ENCODE data around the gene MAP6.

MAP6 gene

DNA sequence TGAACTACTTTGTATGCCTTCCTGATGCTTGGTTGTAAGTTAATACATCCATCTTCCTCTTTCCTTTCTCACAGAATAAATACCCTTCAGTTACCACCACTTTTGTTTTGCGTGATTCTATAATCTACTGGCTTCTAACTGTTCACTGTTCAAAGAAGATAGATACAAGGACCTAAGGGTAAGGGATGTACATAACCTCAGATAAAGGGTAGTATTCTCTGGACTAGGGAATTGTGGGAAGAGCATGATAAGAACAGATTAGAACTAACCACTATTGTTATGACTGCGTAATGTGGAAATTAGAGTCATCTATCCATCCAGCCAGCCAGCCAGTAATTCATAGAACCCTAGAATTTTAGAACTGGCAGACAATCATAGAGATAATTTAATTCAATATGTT, 36.4 kb downstream of the MAP6 start:
- DNase-seq (ENCODE audit: low read depth in 1 of 2, low spot score in 1 of 2), result no peak

DNA sequence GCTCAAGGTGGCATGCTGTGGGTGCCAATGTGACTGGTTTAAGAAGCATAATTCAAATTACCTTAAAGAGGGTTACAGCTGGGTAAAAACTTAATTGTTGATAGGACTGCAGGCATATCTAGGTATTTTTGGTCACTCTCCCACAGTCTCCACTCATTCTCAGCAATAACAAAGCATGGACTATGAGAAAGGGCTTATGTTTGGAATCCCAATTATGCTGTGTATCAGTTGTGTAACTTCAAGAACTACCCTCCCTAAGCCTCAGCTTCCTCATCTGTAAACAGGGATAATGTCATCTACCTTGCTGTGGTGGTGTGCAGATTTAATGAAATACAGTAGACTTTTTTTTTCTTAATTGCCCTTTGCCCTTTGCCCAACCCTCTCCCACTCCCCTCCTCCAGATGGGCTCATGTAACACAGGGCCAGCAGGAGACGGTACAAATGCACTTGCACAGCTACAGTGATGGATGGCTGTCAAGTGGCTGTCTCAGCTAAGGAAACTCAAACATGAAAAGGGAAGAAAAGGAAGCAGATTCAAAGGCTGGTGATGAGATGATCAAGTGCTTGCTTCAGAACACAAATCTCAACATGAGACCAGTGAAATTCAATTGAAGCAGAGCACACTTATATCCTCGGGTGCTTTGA, 37.6 kb downstream of the MAP6 start:
- DNase-seq (ENCODE audit: low read depth in 1 of 2, low spot score in 1 of 2), result no peak

DNA sequence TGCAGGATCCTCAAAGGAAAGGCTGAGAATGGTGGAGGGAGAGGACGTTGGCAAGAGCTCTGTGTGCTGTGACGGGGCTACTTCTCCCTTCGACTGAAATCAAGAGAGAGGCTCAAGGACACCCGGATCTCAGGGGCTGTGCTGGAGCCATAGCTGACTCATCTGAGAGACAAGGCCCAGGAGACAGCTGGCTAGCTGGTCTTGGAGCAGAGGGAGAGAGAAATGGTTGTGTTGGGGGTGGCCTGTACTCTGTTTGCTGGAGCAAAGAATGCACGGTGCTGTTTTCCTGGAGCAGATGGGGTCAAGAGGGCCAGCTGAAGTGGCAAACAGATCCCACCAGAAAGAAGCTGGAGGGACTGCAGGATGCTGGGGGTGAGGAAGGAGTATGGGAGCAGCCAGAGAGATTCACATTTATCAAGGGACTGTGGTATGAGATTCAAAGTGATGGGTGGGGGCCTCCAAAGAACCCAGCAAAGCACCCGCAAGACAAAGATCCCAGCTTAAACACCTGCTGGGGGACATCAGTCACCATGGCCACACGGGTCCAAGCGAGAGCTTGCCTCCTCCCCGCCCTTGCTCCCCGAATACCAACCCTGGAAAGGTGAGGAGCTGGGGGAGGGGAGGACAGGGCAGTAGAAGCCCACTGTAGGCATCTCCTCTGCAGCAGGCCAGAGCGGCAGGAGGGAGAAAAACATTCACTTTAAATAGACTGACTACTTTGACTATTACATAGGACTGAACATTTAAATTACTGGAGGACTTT, 40.8 kb downstream of the MAP6 start:
- no peak for DNase-seq (ENCODE audit: low read depth in 1 of 2, low spot score in 1 of 2)

DNA sequence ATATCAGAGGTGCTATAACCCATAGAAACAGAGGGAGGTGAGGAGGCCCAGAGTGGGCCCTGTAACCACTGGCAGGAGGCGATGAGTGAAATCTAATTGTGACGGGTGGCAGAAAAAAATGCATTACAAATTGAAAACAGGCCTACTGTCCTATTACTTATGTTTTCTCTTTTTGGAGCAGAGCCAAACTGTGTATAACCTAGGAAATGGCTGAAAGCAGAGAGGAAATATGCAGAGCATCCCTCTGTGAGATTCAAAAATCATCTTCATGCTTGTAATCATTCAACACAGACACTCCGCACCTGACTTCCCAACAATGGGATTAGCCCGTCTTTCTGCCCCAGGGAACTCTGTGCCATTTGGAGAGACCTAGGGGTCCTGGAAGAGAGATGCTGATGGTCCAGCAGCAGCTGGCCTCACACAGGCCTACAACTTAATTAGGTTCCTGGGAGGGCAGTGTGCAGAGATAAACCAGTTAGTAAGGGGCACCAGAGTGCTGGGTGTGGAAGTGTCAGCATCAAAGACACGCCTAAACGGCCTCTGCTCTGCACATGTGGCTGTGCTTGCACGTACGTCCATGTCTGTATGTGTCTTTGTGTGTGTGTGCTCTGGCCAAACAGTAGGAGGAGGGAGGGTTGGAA, 41.8 kb downstream of the MAP6 start:
- no peak for DNase-seq (ENCODE audit: low read depth in 1 of 2, low spot score in 1 of 2)

DNA sequence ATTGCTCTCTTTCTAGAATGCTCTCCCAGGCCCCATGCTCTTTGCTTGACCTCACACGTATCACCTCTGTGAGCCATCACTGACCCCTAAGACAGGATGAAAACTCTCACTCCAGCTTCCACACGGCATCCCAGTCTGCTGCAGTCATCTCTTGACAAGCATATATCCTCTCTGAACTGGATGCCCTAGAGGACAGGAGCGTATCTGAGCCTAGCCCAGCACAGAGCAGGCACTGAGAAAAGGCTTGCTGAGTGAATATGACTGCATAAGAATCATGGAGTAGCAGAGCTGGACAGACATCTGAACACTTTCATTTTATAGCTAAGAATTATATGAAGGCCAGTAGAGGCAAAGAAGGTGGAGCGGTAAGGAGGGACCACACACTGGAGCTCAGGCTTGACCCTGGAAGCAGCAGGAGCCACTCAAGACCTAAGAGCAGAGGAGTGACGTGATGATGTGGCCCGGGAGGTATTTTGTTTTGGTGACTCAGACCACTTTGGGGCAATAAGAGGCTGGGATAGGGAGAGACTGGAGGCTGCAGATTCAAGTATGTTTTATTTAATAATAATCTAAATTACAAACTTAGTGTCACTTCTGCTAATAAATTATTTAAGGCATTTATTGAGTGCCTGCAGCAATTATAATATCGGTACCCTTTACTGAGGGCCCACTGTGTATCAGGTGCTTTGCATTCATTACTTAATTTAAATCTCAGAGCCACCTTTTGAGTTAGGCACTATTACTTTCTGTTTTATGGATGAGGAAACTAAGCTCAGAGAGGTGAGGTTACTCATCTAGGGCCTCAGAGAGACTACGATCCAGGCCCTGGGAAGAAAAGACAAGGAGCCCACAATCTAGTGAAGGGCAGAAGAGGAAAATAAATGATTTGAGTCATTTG, 42.6 kb downstream of the MAP6 start:
- DNase-seq (ENCODE audit: low read depth in 1 of 2, low spot score in 1 of 2), result no peak

DNA sequence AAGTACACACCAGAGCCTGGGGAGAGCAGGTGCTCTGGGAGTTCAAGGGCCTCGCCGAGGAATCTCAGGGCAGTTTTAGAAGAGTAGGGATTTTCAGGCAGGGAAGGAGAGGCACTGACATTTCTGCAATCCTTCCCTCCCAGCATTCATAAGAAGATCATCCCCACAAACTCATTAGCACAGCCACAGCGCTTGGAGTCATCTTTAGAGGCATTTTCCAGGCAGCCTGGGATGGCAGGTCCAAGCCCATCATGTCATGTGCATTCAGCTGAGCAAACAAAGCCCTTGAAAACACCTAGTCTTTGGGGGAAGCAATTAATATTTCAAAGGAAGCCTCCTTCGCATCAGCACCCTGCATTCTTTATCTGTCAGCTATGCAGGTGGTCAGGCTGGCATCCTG, 43.8 kb downstream of the MAP6 start:
- DNase-seq (ENCODE audit: low read depth in 1 of 2, low spot score in 1 of 2), result no peak

DNA sequence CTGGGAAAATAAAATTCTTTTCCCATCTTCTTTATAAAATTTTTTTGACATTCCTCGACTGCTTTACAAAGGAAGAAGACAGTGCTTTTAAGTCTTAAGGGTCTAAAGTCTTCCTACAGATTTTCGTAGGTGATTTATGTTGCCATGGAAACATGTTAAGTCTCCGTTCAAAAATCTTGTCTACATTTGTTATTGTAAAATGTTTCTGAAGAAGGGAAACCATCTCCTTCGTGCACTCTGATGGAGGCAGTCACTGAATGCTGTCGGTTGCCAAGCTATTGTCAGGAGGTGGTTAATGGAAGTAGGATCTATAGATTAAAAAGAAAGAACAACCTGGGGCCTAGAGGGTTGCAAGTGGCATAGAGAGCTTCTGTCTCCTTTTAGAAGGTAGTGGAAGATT, 52.6 kb downstream of the MAP6 start:
- no peak for DNase-seq (ENCODE audit: low read depth in 1 of 2, low spot score in 1 of 2)

DNA sequence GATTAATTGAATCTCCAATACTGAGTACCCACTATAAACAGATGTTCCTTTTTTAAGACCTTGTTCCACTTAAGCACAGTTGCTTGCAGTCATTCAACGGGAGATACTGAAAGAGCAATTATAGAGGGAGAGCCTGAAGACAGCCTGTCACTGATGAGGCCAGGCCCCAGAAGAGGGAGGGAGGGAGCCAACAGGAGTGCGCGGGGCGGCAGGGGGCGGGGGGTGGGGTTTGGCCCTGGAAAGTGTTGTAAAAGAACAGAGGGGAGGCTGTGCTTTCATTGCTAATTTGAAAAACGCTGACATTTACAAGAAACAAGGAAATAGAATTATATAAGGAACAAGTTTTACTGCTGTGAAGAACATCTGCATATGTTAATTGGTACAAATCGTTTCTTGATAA, 53.1 kb downstream of the MAP6 start:
- DNase-seq (ENCODE audit: low read depth in 1 of 2, low spot score in 1 of 2), result no peak

DNA sequence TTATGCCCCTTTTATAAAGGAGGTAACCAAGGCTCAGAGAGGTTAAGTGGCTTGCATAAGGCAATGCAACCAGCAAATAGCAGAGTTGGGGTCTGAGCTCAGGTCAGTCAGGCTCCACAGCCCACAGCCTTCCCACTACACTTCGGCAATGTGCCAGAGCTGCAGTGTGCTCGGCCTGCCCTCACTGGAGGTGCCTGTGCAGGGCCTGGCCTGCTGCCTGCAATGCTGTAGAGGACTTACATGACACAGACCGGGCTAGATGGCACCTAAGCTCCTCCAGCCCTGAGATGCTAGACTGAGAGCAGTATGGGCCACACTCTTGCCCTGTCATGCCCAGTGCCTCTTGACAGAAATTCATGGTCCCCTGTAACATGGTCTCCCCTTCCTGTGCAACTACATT, 57.0 kb downstream of the MAP6 start:
- no peak for DNase-seq (ENCODE audit: low read depth in 1 of 2, low spot score in 1 of 2)

DNA sequence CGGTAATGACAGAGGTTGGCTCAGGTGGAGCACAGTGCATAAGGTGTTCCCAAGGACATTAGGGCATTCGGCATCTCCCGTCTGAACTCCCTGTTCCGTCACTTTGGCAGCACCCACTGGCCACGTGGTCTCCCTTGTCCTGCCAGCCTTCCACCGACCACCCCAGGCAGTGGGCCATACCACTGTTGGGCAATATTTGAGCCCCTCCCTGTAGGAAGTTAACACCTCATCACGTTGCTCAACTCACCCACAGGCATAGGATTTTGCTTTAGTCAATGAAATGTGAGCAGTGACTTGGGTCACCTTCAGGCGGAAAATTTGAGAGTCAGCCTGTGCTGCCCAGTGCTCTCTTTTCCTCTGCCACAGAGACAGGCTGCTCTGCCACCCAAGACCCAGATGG, 62.7 kb downstream of the MAP6 start:
- DNase-seq (ENCODE audit: low read depth in 1 of 2, low spot score in 1 of 2), result no peak

DNA sequence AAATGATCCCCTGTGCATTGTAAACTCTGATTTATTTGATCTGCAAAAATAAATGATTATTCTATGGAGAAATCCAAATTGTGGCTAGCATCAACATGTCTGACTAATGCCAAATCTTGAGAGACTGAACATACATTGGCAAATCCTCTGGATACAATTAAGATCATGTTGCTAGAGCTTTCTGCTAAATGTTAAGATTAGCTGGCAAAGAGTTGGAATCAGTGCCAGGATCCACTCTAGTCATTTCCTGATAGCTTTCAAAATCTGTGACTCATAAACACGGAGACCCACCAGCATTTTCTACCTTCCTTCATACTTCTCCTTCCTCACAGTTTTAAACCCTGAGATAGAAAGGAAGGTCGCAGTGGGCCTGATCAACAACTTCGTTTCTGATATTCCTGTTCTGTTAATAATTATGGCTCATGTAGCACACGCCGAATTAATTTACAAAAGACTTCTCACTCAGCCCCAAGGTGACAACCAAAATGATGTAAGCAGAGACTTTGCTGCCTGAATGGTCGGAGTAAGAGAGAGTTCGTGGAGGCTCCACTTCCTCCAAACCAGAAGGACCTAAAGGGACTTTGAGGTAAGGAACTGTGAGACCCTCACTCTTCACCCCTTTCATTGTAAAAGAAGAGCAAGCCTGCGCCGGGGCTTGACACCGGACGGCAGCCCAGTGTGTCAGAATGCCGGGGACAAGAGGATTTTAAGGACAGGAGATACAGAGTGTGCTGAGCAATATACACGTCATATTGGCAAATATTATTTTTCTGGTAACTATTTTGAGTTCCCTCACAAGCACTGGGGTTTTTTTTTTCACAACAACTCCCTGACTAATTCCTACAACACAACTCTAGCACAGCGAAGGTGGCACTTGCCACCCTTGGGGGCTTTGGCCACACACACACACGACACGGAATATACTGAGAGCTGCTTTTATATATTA, 64.8 kb downstream of the MAP6 start:
- no peak for DNase-seq (ENCODE audit: low read depth in 1 of 2, low spot score in 1 of 2)

DNA sequence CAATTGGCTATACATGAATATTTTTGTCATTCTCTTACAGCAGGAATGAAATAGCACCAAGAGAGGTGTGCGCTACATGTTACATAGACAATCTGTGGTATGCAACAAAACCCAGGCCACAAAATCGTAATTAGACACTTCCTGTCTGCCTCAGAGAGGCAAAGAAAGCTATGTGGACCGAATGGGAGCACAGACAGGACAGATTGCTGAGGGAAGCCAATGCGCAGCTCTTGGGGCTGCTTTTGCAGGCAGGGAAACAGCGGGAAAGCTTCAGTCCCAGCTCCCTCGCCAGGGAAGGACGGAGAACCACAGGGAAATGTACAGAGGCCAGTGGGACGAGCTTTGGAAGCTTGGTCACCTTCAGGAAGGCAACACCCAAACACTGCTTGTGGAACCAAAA, 65.9 kb downstream of the MAP6 start:
- DNase-seq (ENCODE audit: low read depth in 1 of 2, low spot score in 1 of 2), result no peak

DNA sequence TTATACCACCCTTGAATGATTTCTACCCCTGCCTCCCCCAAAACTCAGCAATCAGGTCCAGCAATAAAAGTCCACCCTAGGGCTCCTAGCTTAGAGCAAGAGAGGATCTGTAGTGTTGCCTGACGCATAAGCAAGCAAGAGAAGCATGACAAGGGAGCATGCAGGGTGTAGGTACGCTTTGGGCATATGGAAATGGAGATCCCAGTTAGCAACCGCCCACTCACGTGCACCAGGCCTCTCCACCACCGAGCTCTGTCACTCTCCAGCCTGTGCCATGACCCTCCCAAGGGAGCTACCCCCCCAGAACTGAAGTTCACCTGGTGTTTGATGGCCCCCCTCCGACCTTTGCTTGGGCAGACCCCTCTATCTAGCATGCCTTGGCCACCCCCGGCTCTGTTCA, 67.3 kb downstream of the MAP6 start:
- no peak for DNase-seq (ENCODE audit: low read depth in 1 of 2, low spot score in 1 of 2)

DNA sequence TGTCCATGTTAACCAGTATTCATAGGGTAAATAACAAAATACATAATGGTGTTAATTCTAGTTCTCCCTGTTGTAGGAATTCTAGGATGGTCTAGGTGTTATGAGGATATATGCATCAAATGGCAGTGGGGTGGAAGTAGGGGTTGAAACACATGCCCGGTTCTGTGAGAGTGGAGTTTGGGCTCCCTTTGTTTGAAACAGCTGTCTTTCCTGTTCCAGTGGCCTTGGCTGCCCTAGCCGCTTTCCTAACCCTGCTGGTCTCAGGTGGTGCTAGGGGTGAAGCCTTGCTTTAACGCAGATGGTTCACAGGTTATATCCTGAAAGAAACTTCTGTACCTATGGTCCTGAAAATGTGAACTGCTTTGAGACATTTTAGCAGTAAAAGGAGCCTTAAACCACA, 68.5 kb downstream of the MAP6 start:
- DNase-seq (ENCODE audit: low read depth in 1 of 2, low spot score in 1 of 2), result no peak

DNA sequence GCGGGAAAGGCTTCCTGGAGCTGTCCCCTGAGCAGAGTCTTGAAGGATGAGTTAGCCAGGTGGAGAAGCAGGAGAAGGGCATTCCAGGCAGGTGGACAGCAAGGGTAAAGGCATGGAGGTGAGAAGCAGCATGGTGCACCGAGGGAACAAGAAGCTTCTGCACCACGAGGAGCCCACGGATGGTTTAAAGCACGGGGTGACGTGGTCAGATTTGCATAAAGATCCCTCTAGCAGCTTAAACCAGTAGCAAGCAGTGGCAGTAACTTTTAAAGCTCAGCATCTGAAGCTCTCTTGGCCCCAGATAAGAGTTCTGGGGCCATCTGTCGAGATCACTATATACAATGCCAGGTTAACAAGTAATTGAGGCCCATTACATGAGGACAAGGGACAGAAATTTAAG, 69.9 kb downstream of the MAP6 start:
- no peak for DNase-seq (ENCODE audit: low read depth in 1 of 2, low spot score in 1 of 2)

DNA sequence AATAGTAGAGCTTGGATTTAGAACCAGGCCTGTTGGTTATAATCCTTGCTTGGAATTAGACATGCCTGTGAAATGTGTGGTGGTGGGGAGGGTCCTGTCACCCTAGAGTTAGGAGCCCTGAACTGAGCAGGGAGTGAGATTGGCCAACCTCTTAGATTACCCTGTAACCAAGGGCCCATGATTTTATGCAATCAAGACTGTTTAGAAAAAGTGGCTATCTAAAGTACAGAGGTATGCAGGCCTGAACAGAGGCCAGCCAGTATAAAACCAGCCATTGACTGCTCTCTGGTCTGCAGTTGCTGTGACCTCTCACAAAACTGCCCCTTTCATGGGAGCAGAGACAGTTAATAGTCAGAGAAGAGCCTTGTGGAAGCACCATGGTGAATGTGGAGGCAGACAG, 70.6 kb downstream of the MAP6 start:
- no peak for DNase-seq (ENCODE audit: low read depth in 1 of 2, low spot score in 1 of 2)

DNA sequence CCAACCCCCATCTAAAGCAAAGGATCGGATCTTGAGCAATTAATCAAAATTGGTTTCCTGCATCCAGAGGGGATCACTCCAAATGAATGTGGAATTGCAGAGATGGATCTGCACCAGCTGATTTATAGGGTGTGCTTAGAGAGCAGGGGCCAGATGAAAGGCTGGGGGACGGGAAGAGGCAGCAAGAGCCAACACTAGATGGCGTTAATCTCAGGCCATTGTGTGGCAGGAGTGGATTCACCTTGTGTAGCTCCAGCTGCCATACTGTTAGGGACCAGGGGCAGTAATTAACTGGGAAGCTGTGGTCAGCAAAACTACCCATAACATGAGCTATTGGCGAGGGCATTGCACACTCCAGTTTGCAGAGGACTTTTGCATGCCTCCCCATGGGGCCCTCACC, 71.2 kb downstream of the MAP6 start:
- no peak for DNase-seq (ENCODE audit: low read depth in 1 of 2, low spot score in 1 of 2)

DNA sequence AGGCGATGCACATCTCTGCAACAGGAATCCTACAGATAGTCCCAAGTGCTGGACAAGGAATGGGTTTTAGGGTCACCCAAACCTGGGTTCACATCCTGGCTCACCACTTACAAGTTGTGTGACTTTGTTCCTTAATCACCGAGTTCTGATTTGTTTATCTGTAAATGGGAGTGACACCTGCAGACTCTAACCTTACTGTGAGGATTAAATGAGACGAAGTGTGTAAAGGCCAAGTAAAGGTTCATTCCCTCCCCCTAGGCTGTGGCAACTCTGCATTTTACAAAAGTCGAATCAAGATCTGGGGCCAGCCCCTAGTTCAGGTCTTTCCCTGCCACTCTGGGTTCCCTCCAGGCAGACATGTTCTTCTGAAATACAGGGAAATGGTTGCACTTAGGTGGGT, 71.9 kb downstream of the MAP6 start:
- no peak for DNase-seq (ENCODE audit: low read depth in 1 of 2, low spot score in 1 of 2)

DNA sequence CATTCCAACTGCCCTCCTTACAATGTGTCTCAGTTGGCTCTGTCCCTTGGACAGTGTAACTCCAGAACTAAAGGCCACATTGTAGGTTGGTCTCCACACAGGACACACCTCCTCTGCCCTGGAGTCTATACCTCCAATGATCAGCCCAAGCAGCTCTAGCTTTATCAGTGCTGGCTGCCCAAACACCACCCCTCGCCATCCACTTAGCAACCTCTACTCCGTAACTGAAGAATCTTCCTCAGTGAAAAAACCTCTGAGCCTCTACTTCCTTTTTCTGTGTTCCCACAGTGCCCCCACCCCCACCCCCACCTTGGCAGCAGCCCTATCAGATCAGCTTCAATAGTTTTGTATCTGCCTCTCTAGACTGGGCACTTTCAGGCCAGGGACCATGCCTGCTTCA, 73.4 kb downstream of the MAP6 start:
- no peak for DNase-seq (ENCODE audit: low read depth in 1 of 2, low spot score in 1 of 2)

DNA sequence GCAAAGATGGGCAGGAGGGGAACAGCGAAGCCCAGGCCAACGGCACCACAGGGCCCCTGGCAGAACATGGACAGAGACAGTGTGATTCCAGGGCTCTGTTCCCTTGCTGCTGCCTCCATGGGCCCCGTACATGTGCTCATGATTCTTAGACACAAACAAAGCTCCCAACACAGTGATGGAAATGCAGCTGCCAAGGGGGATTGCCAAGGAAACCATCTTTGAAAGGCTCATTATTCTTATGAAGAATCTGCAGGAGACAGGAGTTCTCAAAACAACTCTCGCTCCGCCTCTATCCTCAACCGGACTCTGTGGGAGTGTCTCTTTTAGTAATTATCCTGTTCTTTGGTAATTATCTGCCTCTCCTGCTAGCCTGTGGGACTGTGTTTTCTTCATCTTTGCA, 74.6 kb downstream of the MAP6 start:
- DNase-seq (ENCODE audit: low read depth in 1 of 2, low spot score in 1 of 2), result no peak
